ENCODE measurements around the gene VEPH1. TPM values are rescaled to one million over a fixed set of nuclear protein-coding genes. Genes with fewer than 3 reads are reported as not detected.

Gene VEPH1
- total RNA-seq, 4 donors from 2014 or later: 0.07 TPM; not detected in 3

GRCh38 chr3:157248590-157249422, 254.4 kb downstream of the VEPH1 start:
- DNase-seq (peak; percentile 7 to 17), ATAC-seq (peak; percentile 85 to 99)
- peaks cover 16 to 17% of the 10 kb centered on the region in 2 donors for H3K4me1 ChIP-seq
- in situ Hi-C loops (cut with MboI; ENCODE audit: low sequenced_read_pairs in 4 of 4): no loop called here
- peak overlapping the region; percentile 60 to 64 (median 62) for H3K27ac ChIP-seq
- H3K27me3 ChIP-seq: no peaks in the 10 kb centered on the region
- intact Hi-C loops (cut with DNase I; ENCODE audit: low total_unique reads): no loop called here
- no peak for TF ChIP-seq CTCF (IDR thresholded peaks at IDR 0.05 in 4 of 5, conservative IDR thresholded peaks at IDR 0.05 in 1 of 5)
- TF ChIP-seq POLR2A (IDR thresholded peaks at IDR 0.05): no peak
- H3K4me3 ChIP-seq: no peak overlapping the region
- H3K36me3 ChIP-seq: no peaks in the 10 kb centered on the region
- H3K9me3 ChIP-seq: no peaks in the 10 kb centered on the region

GRCh38 chr3:157247391-157247790, 255.8 kb downstream of the VEPH1 start:
- in situ Hi-C loops (cut with MboI; ENCODE audit: low sequenced_read_pairs in 4 of 4): no loop called here
- Histone ChIP-seq H3K27ac (peak overlapping the region in 2 of 4 donors; percentile 11 to 60), H3K9me3 (no peaks in the 10 kb centered on the region), H3K4me1 (peaks cover 16 to 17% of the 10 kb centered on the region in 2 donors), H3K36me3 (no peaks in the 10 kb centered on the region), H3K27me3 (no peaks in the 10 kb centered on the region), H3K4me3 (no peak overlapping the region)
- DNase-seq (no peak), ATAC-seq (no peak)
- intact Hi-C loops (cut with DNase I; ENCODE audit: low total_unique reads): no loop called here
- TF ChIP-seq CTCF (IDR thresholded peaks at IDR 0.05 in 4 of 5, conservative IDR thresholded peaks at IDR 0.05 in 1 of 5) (no peak), POLR2A (IDR thresholded peaks at IDR 0.05) (no peak)

GRCh38 chr3:157242836-157243235, 260.4 kb downstream of the VEPH1 start:
- Histone ChIP-seq H3K4me3 (no peak overlapping the region), H3K27me3 (no peaks in the 10 kb centered on the region), H3K9me3 (no peaks in the 10 kb centered on the region), H3K4me1 (peaks cover 3 to 4% of the 10 kb centered on the region in 2 donors), H3K36me3 (no peaks in the 10 kb centered on the region), H3K27ac (no peak overlapping the region)
- DNase-seq (no peak), ATAC-seq (no peak)
- intact Hi-C loops (cut with DNase I; ENCODE audit: low total_unique reads) (no loop called here), in situ Hi-C loops (cut with MboI; ENCODE audit: low sequenced_read_pairs in 4 of 4) (no loop called here)
- no peak for TF ChIP-seq CTCF (IDR thresholded peaks at IDR 0.05 in 4 of 5, conservative IDR thresholded peaks at IDR 0.05 in 1 of 5)
- TF ChIP-seq POLR2A (IDR thresholded peaks at IDR 0.05): no peak

- in situ Hi-C loops (cut with MboI; ENCODE audit: low sequenced_read_pairs in 4 of 4) (no loop called here), intact Hi-C loops (cut with DNase I; ENCODE audit: low total_unique reads) (no loop called here)
- DNase-seq (no peak), ATAC-seq (no peak)
- no peak overlapping the region for H3K4me3 ChIP-seq
- H3K27me3 ChIP-seq: no peaks in the 10 kb centered on the region
- no peaks in the 10 kb centered on the region for H3K36me3 ChIP-seq
- no peaks in the 10 kb centered on the region for H3K9me3 ChIP-seq
- no peaks in the 10 kb centered on the region for H3K4me1 ChIP-seq
- TF ChIP-seq POLR2A (IDR thresholded peaks at IDR 0.05) (no peak), CTCF (IDR thresholded peaks at IDR 0.05 in 4 of 5, conservative IDR thresholded peaks at IDR 0.05 in 1 of 5) (no peak)
- no peak overlapping the region for H3K27ac ChIP-seq
Observed at GRCh38 chr3:157241599-157241998, 261.6 kb downstream of the VEPH1 start.

All from gastrocnemius medialis (tissue), 4 donors.